ENCODE measurements around the gene TADA3. TPM values are rescaled to one million over a fixed set of nuclear protein-coding genes. Genes with fewer than 3 reads are reported as not detected.

TADA3 gene
- total and polyA plus RNA-seq, 2 donors (not counting 1 experiment from before 2014, with no cell fraction given), result 51.2 to 87.9 TPM

DNA sequence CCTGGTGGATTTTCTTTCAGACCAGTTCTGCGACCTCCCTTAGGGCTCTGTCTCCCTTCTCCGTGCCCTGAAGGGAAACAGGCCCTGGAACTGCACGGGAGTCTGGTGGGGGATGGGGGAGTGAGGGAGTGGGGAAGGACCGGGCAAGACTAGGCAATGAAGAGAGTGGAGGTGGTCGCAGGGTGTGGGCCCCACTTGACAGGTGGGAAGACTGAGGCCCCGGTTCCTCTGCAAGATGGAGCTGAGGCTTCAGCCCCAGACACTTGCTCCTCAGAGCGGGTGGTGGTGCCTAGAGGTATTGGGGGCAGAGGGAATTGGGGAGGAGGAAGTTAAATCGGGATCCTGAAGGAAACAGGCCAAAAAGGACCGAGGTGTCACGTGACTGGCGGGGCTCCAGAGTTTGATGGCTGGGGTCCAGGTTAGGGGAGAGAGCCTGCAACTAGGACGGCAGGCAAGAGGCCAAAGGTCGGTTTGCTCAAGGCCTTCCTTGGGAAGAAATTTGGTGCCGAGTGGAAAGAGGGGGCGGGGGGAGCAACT is 21.9 kb downstream of the TADA3 start:
- no peaks in the 10 kb centered on the region for H4K20me1 ChIP-seq (ENCODE audit: control insufficient read depth, extremely low read depth, insufficient read depth, low read length)
- peaks cover 10% of the 10 kb centered on the region for H3K4me1 ChIP-seq (ENCODE audit: control insufficient read depth, extremely low read depth, insufficient read depth, low read length)
- no peaks in the 10 kb centered on the region for H3K36me3 ChIP-seq (ENCODE audit: control insufficient read depth, insufficient read depth, low read length)
- TF ChIP-seq, protein P1, sequence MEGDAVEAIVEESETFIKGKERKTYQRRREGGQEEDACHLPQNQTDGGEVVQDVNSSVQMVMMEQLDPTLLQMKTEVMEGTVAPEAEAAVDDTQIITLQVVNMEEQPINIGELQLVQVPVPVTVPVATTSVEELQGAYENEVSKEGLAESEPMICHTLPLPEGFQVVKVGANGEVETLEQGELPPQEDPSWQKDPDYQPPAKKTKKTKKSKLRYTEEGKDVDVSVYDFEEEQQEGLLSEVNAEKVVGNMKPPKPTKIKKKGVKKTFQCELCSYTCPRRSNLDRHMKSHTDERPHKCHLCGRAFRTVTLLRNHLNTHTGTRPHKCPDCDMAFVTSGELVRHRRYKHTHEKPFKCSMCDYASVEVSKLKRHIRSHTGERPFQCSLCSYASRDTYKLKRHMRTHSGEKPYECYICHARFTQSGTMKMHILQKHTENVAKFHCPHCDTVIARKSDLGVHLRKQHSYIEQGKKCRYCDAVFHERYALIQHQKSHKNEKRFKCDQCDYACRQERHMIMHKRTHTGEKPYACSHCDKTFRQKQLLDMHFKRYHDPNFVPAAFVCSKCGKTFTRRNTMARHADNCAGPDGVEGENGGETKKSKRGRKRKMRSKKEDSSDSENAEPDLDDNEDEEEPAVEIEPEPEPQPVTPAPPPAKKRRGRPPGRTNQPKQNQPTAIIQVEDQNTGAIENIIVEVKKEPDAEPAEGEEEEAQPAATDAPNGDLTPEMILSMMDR (conservative IDR thresholded peaks at IDR 0.05 in 1 of 2, IDR thresholded peaks at IDR 0.05 in 1 of 2; ENCODE audit: low read depth in 1 of 2, low read length in 2 of 2), result no peak
- TF ChIP-seq EZH2 (IDR thresholded peaks at IDR 0.05; ENCODE audit: low read length, missing control alignments), result no peak
- H3K27me3 ChIP-seq (ENCODE audit: control insufficient read depth, insufficient read depth, low read length), result no peaks in the 10 kb centered on the region
- no peaks in the 10 kb centered on the region for H3K9me3 ChIP-seq (ENCODE audit: control insufficient read depth, insufficient read depth, low read depth, low read length)
- peak overlapping the region; percentile 73 for H2AFZ ChIP-seq (ENCODE audit: low read length)
- H3K27ac ChIP-seq (ENCODE audit: insufficient read depth, low read length), result peak overlapping the region; percentile 46
- peak overlapping the region; percentile 74 for H3K9ac ChIP-seq (ENCODE audit: insufficient read depth, low read length)
- H3K79me2 ChIP-seq (ENCODE audit: control insufficient read depth, insufficient read depth, low read length), result peaks cover 8% of the 10 kb centered on the region
- peak overlapping the region; percentile 62 to 78 (median 67) for H3K4me3 ChIP-seq (replicated peaks in 1 of 4; ENCODE audit: control extremely low read depth in 1 of 4, insufficient read depth in 1 of 4, low read depth in 3 of 4, low read length in 4 of 4)
- H3K4me2 ChIP-seq (ENCODE audit: extremely low read depth, insufficient read depth, low read length), result peak overlapping the region; percentile 76
- peak in 1 of 2 donors; percentile 88 for DNase-seq (ENCODE audit: low read depth in 2 of 2)

DNA sequence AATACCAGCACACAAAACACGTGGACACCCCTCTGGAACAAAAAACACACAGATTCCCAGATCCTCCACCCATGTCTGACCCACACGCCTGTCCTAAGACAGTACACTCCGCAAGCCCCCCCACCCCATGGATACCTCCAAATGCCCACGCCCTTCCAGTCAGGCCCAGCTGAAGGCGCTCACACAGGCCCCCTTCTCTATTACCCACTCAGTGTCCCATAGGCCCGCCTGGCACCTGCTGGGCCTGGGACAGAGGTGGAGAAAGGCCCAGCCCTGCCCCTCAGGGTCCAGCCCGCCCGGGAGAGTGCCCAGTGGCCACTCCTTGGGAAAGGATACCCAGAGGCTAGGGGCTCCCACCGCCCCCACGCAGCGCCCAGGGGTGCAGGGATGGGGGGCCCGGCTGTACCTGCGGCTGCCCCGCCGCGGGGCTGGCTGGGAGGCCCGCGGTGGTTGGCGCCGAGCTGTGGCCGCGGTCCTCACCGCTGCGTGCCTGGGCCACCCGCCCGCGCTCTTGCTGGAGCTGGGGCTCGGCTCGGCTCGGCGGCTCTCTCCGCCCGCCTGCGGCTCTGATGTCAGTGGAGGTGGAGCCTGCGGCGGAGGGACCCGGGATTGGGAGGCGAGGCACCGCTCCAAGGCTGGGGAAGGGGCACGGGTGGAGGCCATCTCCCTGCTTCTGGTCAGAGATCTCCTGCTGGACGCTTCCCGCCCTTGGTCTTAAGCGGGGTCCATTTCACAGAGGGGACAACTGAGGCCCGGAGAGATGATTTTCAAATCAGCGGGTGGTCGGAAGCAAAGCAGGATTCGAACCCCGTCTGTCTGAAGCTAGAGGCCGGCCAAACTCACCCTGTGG is 22.6 kb downstream of the TADA3 start, which contains the start of gene CAMK1:
TSS of gene CAMK1 (minus strand) at position 522 of the 850 bp plus-strand sequence. CDS start 2,198 bp downstream, outside the sequence.
- peak; percentile 65 to 69 for DNase-seq (ENCODE audit: low read depth in 2 of 2)

DNA sequence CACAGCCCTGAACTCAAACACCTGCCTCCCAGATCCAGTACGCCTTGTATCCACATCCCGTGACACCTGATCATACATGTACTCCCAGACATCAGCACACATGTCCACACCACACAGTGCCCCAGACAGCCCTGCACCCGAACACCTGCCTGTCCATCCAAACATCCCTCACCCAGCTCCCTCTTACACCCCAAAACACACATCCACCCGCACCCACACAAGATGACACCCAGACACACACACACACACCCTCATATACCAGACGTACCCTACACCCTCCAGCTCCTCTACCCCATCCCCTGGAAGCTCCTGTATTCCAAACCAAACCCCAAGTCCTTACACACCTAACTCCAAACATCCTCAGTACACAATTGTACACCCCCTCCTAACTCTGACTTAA is 23.3 kb downstream of the TADA3 start:
- Histone ChIP-seq H3K36me3 (ENCODE audit: control insufficient read depth, insufficient read depth, low read length) (no peaks in the 10 kb centered on the region), H3K27me3 (ENCODE audit: control insufficient read depth, insufficient read depth, low read length) (no peaks in the 10 kb centered on the region), H3K27ac (ENCODE audit: insufficient read depth, low read length) (peak overlapping the region; percentile 26), H3K9ac (ENCODE audit: insufficient read depth, low read length) (no peak overlapping the region), H3K9me3 (ENCODE audit: control insufficient read depth, insufficient read depth, low read depth, low read length) (no peaks in the 10 kb centered on the region), H3K4me3 (replicated peaks in 1 of 4; ENCODE audit: control extremely low read depth in 1 of 4, insufficient read depth in 1 of 4, low read depth in 3 of 4, low read length in 4 of 4) (peak overlapping the region; percentile 62 to 82 (median 70)), H3K79me2 (ENCODE audit: control insufficient read depth, insufficient read depth, low read length) (peaks cover 8% of the 10 kb centered on the region), H3K4me2 (ENCODE audit: extremely low read depth, insufficient read depth, low read length) (peak overlapping the region; percentile 76), H3K4me1 (ENCODE audit: control insufficient read depth, extremely low read depth, insufficient read depth, low read length) (peaks cover 10% of the 10 kb centered on the region), H4K20me1 (ENCODE audit: control insufficient read depth, extremely low read depth, insufficient read depth, low read length) (no peaks in the 10 kb centered on the region), H2AFZ (ENCODE audit: low read length) (no peak overlapping the region)
- DNase-seq (ENCODE audit: low read depth in 2 of 2), result no peak
- TF ChIP-seq, protein P1 (conservative IDR thresholded peaks at IDR 0.05 in 1 of 2, IDR thresholded peaks at IDR 0.05 in 1 of 2; ENCODE audit: low read depth in 1 of 2, low read length in 2 of 2), result no peak
- TF ChIP-seq EZH2 (IDR thresholded peaks at IDR 0.05; ENCODE audit: low read length, missing control alignments), result no peak

More for the DNA sequence above, 22.6 kb downstream of the TADA3 start, which contains the start of gene CAMK1:
- Histone ChIP-seq H3K27me3 (ENCODE audit: control insufficient read depth, insufficient read depth, low read length) (no peaks in the 10 kb centered on the region), H3K36me3 (ENCODE audit: control insufficient read depth, insufficient read depth, low read length) (no peaks in the 10 kb centered on the region), H3K79me2 (ENCODE audit: control insufficient read depth, insufficient read depth, low read length) (peaks cover 8% of the 10 kb centered on the region), H3K4me3 (replicated peaks in 1 of 4; ENCODE audit: control extremely low read depth in 1 of 4, insufficient read depth in 1 of 4, low read depth in 3 of 4, low read length in 4 of 4) (peak within 1 kb of the TSS; percentile 62 to 82 (median 70)), H3K4me1 (ENCODE audit: control insufficient read depth, extremely low read depth, insufficient read depth, low read length) (peaks cover 10% of the 10 kb centered on the region), H3K9ac (ENCODE audit: insufficient read depth, low read length) (peak within 1 kb of the TSS; percentile 74), H4K20me1 (ENCODE audit: control insufficient read depth, extremely low read depth, insufficient read depth, low read length) (no peaks in the 10 kb centered on the region), H2AFZ (ENCODE audit: low read length) (peak within 1 kb of the TSS; percentile 73), H3K4me2 (ENCODE audit: extremely low read depth, insufficient read depth, low read length) (peak within 1 kb of the TSS; percentile 76), H3K27ac (ENCODE audit: insufficient read depth, low read length) (peak within 1 kb of the TSS; percentile 46), H3K9me3 (ENCODE audit: control insufficient read depth, insufficient read depth, low read depth, low read length) (no peaks in the 10 kb centered on the region)
- TF ChIP-seq, protein P1 (conservative IDR thresholded peaks at IDR 0.05 in 1 of 2, IDR thresholded peaks at IDR 0.05 in 1 of 2; ENCODE audit: low read depth in 1 of 2, low read length in 2 of 2), result no peak

Measured in fibroblast of lung (primary cell).